CD4-positive, alpha-beta T cell (primary cell): ENCODE results near the gene RASSF9. TPM values are rescaled to one million over a fixed set of nuclear protein-coding genes. Genes with fewer than 3 reads are reported as not detected.

Experiments used
- ATAC-seq: fragments of 200-7000 bp; cut with Tn5 transposase; one replicate; pipeline ENCODE4 v1.10.0; 2022; ENCODE audit warnings: mild to moderate bottlenecking; ENCODE audit not compliant: poor library complexity
- CTCF ChIA-PET: fragments of 350-600 bp; sonication (Branson Sonifier 250); formaldehyde crosslinking; loops from one replicate; lab custom pipeline; 2021; ENCODE audit warnings: antibody characterized with exemption, inconsistent platforms; lab: Charles Lee
- POLR2A ChIA-PET: fragments of 350-600 bp; sonication (Branson Sonifier 250); formaldehyde crosslinking; loops from one replicate; lab custom pipeline; 2021; ENCODE audit warnings: antibody characterized with exemption, inconsistent platforms; lab: Charles Lee
- DNase-seq, 14 experiments: peaks; one replicate each; pipeline ENCODE4 v3.0.0-alpha.2; 2013 to 2020; ENCODE audit warnings: mixed read lengths in 2 of 14
- H3K27ac ChIP-seq, 2 donors: one replicate each; pipeline versions ENCODE4 v1.5.1 to v1.7.0; 2013; ENCODE audit warnings: low read length in 2 of 2, low read depth in 1 of 2, mild to moderate bottlenecking in 1 of 2
- H3K27me3 ChIP-seq, 2 experiments: 1 replicate in 1 of 2; 2 replicates in 1 of 2; pipeline versions ENCODE4 v1.6.1 to v1.7.0; 2013; ENCODE audit warnings: low read length in 2 of 2, control low read depth in 1 of 2, mild to moderate bottlenecking in 1 of 2, moderate library complexity in 1 of 2; ENCODE audit not compliant: insufficient read depth in 2 of 2, control insufficient read depth in 1 of 2
- H3K36me3 ChIP-seq: one replicate; pipeline ENCODE4 v1.6.1; 2013; ENCODE audit warnings: low read length, control low read depth; ENCODE audit not compliant: insufficient read depth
- H3K4me1 ChIP-seq: one replicate; pipeline ENCODE4 v1.6.1; 2013; ENCODE audit warnings: low read length, control low read depth; ENCODE audit not compliant: insufficient read depth
- H3K4me3 ChIP-seq: one replicate; pipeline ENCODE4 v1.5.1; 2013; ENCODE audit warnings: mild to moderate bottlenecking, low read length, moderate library complexity
- H3K9me3 ChIP-seq, 2 experiments: 1 replicate in 1 of 2; 2 replicates in 1 of 2; pipeline versions ENCODE4 v1.6.1 to v1.7.0; 2013; ENCODE audit warnings: low read length in 2 of 2, mild to moderate bottlenecking in 2 of 2, control low read depth in 1 of 2, moderate library complexity in 1 of 2; ENCODE audit not compliant: control insufficient read depth in 1 of 2, insufficient read depth in 1 of 2
- H3K27ac Mint-ChIP-seq: one replicate; pipeline ENCODE4 v1.8.0; 2020; ENCODE audit warnings: mixed read lengths
- H3K27me3 Mint-ChIP-seq: one replicate; pipeline ENCODE4 v1.8.0; 2021; ENCODE audit warnings: mixed read lengths
- H3K36me3 Mint-ChIP-seq: one replicate; pipeline ENCODE4 v1.8.0; 2021; ENCODE audit warnings: low read depth, mixed read lengths
- H3K4me1 Mint-ChIP-seq: one replicate; pipeline ENCODE4 v1.8.0; 2021; ENCODE audit warnings: low read depth, mixed read lengths
- H3K4me3 Mint-ChIP-seq: one replicate; pipeline ENCODE4 v1.8.0; 2020; ENCODE audit warnings: mild to moderate bottlenecking, mixed read lengths
- H3K9me3 Mint-ChIP-seq: one replicate; pipeline ENCODE4 v1.8.0; 2020; ENCODE audit warnings: mixed read lengths
- CTCF ChIP-seq: fragments of 200-600 bp; IDR thresholded peaks from one replicate; pipeline ENCODE4 v1.8.0; 2022; ENCODE audit warnings: antibody characterized with exemption, mild to moderate bottlenecking
- intact Hi-C, 2 experiments: fragments of 100-400 bp; cut with DNase I in 1 of 2; cut with micrococcal nuclease in 1 of 2; formaldehyde crosslinking; loops; one replicate each; pipeline versions ENCODE4 v1.15.1 to v1.9.0; 2023 to 2025; cut with DNase I, micrococcal nuclease
- total RNA-seq, 174 experiments: library from RNA in 2 of 174; stranded (reverse) in 2 of 174; gene quantifications; one replicate each; pipeline ENCODE4 v1.2.3 and lab custom pipeline; 2021 to 2026

The RASSF9 gene
- total RNA-seq, 2 experiments from 2014 or later: not detected

DNA sequence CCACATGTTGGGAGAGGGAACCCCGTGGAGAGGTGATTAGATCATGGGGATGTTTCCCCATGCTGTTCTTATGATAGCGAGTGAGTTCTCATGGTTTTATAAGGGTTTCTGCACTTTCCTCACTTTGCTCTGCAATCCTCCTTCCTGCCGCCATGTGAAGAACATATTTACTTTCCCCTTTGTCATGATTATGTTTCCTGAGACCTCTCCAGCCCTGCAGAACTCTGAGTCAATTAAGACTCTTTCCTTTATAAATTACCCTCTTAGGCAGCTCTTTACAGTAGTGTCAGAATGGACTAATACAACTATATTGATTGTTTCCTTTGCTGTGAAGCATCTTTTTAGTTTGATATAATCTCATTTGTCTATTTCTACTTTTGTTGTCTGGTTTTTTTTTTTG lies 13.1 kb upstream of the RASSF9 start:
- Histone ChIP-seq H3K4me3 (no peak overlapping the region), H3K27ac (no peak overlapping the region), H3K27me3 (no peaks in the 10 kb centered on the region), H3K4me1 (no peaks in the 10 kb centered on the region), H3K9me3 (peaks cover 0 to 6% of the 10 kb centered on the region in 2 experiments), H3K36me3 (no peaks in the 10 kb centered on the region)
- no peak for ATAC-seq
- Mint-ChIP-seq H3K27me3 (no peaks in the 10 kb centered on the region), H3K36me3 (no peaks in the 10 kb centered on the region), H3K9me3 (no peaks in the 10 kb centered on the region), H3K4me3 (no peak overlapping the region), H3K4me1 (no peaks in the 10 kb centered on the region), H3K27ac (no peak overlapping the region)
- no peak for TF ChIP-seq CTCF
- ChIA-PET POLR2A (no interaction called here), CTCF (no interaction called here)
- no peak for DNase-seq
- intact Hi-C loops: no loop called here

- H3K36me3 ChIP-seq: no peaks in the 10 kb centered on the region
- no peak overlapping the region for H3K4me3 ChIP-seq
- intact Hi-C loops: no loop called here
- no peaks in the 10 kb centered on the region for H3K4me1 ChIP-seq
- H3K27me3 ChIP-seq: no peaks in the 10 kb centered on the region
- Mint-ChIP-seq H3K4me3 (no peak overlapping the region), H3K27me3 (no peaks in the 10 kb centered on the region), H3K9me3 (no peaks in the 10 kb centered on the region), H3K4me1 (no peaks in the 10 kb centered on the region), H3K36me3 (no peaks in the 10 kb centered on the region), H3K27ac (no peak overlapping the region)
- POLR2A ChIA-PET: no interaction called here
- no peak for DNase-seq
- CTCF ChIA-PET: no interaction called here
- ATAC-seq: no peak
- peaks cover 0 to 17% of the 10 kb centered on the region in 2 experiments for H3K9me3 ChIP-seq
- TF ChIP-seq CTCF: no peak
- H3K27ac ChIP-seq: no peak overlapping the region
These were observed 7.5 kb upstream of the RASSF9 start for GRCh38 chr12:85843606-85844310.

GRCh38 chr12:85835426-85836196 lies 598 bp downstream of the RASSF9 start:
- intact Hi-C loops: no loop called here

More at GRCh38 chr12:85835426-85836196, 598 bp downstream of the RASSF9 start:
- POLR2A ChIA-PET: no interaction called here
- no peaks in the 10 kb centered on the region for H3K27me3 ChIP-seq
- no peak for DNase-seq
- no peak for TF ChIP-seq CTCF
- Mint-ChIP-seq H3K27ac (no peak overlapping the region), H3K36me3 (no peaks in the 10 kb centered on the region), H3K9me3 (no peaks in the 10 kb centered on the region), H3K4me1 (no peaks in the 10 kb centered on the region), H3K27me3 (no peaks in the 10 kb centered on the region), H3K4me3 (no peak overlapping the region)
- no peak for ATAC-seq
- peaks cover 0 to 4% of the 10 kb centered on the region in 2 experiments for H3K9me3 ChIP-seq
- CTCF ChIA-PET: no interaction called here
- no peak overlapping the region for H3K27ac ChIP-seq
- no peak overlapping the region for H3K4me3 ChIP-seq
- H3K4me1 ChIP-seq: no peaks in the 10 kb centered on the region
- no peaks in the 10 kb centered on the region for H3K36me3 ChIP-seq
